HL-60 (cell line): ENCODE measurements around the gene TNNT1.

ENCODE experiments used
- CTCF ChIP-seq: IDR thresholded peaks from one replicate; pipeline ENCODE4 v1.5.1; 2011; ENCODE audit warnings: low read length, control low read depth, inconsistent platforms; ENCODE audit not compliant: insufficient read depth
- TF ChIP-seq, protein P1 (sequence below): IDR thresholded peaks from 2 replicates; pipeline ENCODE4 v1.6.1; 2012; ENCODE audit warnings: low read depth; ENCODE audit not compliant: insufficient replicate concordance

- TF ChIP-seq CTCF = no peak
- TF ChIP-seq, protein P1, sequence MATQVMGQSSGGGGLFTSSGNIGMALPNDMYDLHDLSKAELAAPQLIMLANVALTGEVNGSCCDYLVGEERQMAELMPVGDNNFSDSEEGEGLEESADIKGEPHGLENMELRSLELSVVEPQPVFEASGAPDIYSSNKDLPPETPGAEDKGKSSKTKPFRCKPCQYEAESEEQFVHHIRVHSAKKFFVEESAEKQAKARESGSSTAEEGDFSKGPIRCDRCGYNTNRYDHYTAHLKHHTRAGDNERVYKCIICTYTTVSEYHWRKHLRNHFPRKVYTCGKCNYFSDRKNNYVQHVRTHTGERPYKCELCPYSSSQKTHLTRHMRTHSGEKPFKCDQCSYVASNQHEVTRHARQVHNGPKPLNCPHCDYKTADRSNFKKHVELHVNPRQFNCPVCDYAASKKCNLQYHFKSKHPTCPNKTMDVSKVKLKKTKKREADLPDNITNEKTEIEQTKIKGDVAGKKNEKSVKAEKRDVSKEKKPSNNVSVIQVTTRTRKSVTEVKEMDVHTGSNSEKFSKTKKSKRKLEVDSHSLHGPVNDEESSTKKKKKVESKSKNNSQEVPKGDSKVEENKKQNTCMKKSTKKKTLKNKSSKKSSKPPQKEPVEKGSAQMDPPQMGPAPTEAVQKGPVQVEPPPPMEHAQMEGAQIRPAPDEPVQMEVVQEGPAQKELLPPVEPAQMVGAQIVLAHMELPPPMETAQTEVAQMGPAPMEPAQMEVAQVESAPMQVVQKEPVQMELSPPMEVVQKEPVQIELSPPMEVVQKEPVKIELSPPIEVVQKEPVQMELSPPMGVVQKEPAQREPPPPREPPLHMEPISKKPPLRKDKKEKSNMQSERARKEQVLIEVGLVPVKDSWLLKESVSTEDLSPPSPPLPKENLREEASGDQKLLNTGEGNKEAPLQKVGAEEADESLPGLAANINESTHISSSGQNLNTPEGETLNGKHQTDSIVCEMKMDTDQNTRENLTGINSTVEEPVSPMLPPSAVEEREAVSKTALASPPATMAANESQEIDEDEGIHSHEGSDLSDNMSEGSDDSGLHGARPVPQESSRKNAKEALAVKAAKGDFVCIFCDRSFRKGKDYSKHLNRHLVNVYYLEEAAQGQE = no peak
Measured at GRCh38 chr19:55113570-55114039, 35.4 kb downstream of the TNNT1 start.
